HEK293T (cell line): ENCODE data around the gene CYP46A1.

ENCODE experiments used
- ARNT ChIP-seq: fragments of 450-650 bp; IDR thresholded peaks from 2 replicates; pipeline ENCODE4 v1.6.1; 2017; ENCODE audit warnings: mild to moderate bottlenecking
- BHLHE40 ChIP-seq: fragments of 450-650 bp; IDR thresholded peaks from 2 replicates; pipeline ENCODE4 v1.6.1; 2016; ENCODE audit warnings: mild to moderate bottlenecking, moderate library complexity, borderline replicate concordance
- ELF4 ChIP-seq: fragments of 450-650 bp; IDR thresholded peaks from 2 replicates; pipeline ENCODE4 v1.6.1; 2017; ENCODE audit warnings: antibody characterized with exemption
- FOXA1 ChIP-seq: fragments of 450-650 bp; IDR thresholded peaks from 2 replicates; pipeline ENCODE4 v1.6.1; 2016; ENCODE audit warnings: mild to moderate bottlenecking
- FOXK2 ChIP-seq: fragments of 450-650 bp; IDR thresholded peaks from 2 replicates; pipeline ENCODE4 v1.6.1; 2016; ENCODE audit warnings: mild to moderate bottlenecking
- FOXM1 ChIP-seq: fragments of 450-650 bp; IDR thresholded peaks from 2 replicates; pipeline ENCODE4 v1.6.1; 2017; ENCODE audit warnings: mild to moderate bottlenecking, borderline replicate concordance
- HDGF ChIP-seq: fragments of 450-650 bp; IDR thresholded peaks from 2 replicates; pipeline ENCODE4 v1.6.1; 2017; ENCODE audit warnings: antibody characterized with exemption, borderline replicate concordance
- L3MBTL2 ChIP-seq: fragments of 450-650 bp; conservative IDR thresholded peaks from 2 replicates; pipeline ENCODE4 v1.6.1; 2016; ENCODE audit warnings: mild to moderate bottlenecking
- LEF1 ChIP-seq: fragments of 450-650 bp; IDR thresholded peaks from 2 replicates; pipeline ENCODE4 v1.6.1; 2017; ENCODE audit warnings: mild to moderate bottlenecking, borderline replicate concordance
- PKNOX1 ChIP-seq: fragments of 450-650 bp; IDR thresholded peaks from 2 replicates; pipeline ENCODE4 v1.6.1; 2016
- SP1 ChIP-seq: fragments of 450-650 bp; IDR thresholded peaks from 2 replicates; pipeline ENCODE4 v1.6.1; 2017
- SUZ12 ChIP-seq: fragments of 450-650 bp; IDR thresholded peaks from 2 replicates; pipeline ENCODE4 v1.6.1; 2016; ENCODE audit warnings: mild to moderate bottlenecking
- TARDBP ChIP-seq: fragments of 450-650 bp; IDR thresholded peaks from 2 replicates; pipeline ENCODE4 v1.6.1; 2016
- ZNF384 ChIP-seq: fragments of 450-650 bp; IDR thresholded peaks from 2 replicates; pipeline ENCODE4 v1.6.1; 2016

- TF ChIP-seq ARNT: no peak
- no peak for TF ChIP-seq FOXM1
- no peak for TF ChIP-seq ELF4
- TF ChIP-seq ZNF384: no peak
- TF ChIP-seq SP1: no peak
- TF ChIP-seq HDGF: no peak
- no peak for TF ChIP-seq FOXA1
- TF ChIP-seq SUZ12: no peak
- no peak for TF ChIP-seq BHLHE40
- no peak for TF ChIP-seq FOXK2
- TF ChIP-seq LEF1: no peak
- TF ChIP-seq PKNOX1: no peak
- TF ChIP-seq TARDBP: no peak
- no peak for TF ChIP-seq L3MBTL2
Measured at GRCh38 chr14:99656171-99656570, 27.9 kb upstream of the CYP46A1 start.
